K562 (cell line): ENCODE data around the gene TBL1X. TPM values are rescaled to one million over a fixed set of nuclear protein-coding genes. Genes with fewer than 3 reads are reported as not detected.

ENCODE experiments used
- ATAC-seq: fragments of 200-7000 bp; cut with Tn5 transposase; 3 replicates; pipeline ENCODE4 v1.9.1; 2020; ENCODE audit warnings: moderate library complexity
- BruUV-seq: library from RNA; stranded (reverse); fragments of 400-500 nt; replicated peaks from 2 replicates; lab custom pipeline; 2021; lab: Mats Ljungman, UMichigan
- CTCF ChIA-PET: fragments of 300-600 bp; formaldehyde crosslinking; extraction: SDS; loops from one replicate; lab custom pipeline; 2021; ENCODE audit warnings: low intra/inter-chr PET ratio; lab: Yijun Ruan, JAX
- POLR2A ChIA-PET: fragments of 300-600, 350-650 bp; sonication (Branson Sonifier 250); formaldehyde crosslinking; extraction: SDS; loops from one replicate; lab custom pipeline; 2021; ENCODE audit warnings: antibody characterized with exemption, inconsistent platforms; lab: Yijun Ruan, JAX
- DNase-seq, 4 experiments: peaks; one replicate each; pipeline versions ENCODE4 v3.0.0 to v3.0.0-alpha.2; 2011 to 2018; ENCODE audit warnings: low spot score in 3 of 4, mixed read lengths in 3 of 4; ENCODE audit errors: extremely low read depth in 1 of 4
- FAIRE-seq: peaks from 2 replicates; lab custom pipeline; 2011; peaks lifted over from hg19 to GRCh38; lab: Jason Lieb, UNC
- H2AFZ ChIP-seq: 2 replicates; pipeline ENCODE4 v1.6.0; 2011; ENCODE audit warnings: low read depth, low read length, control low read depth, inconsistent platforms
- H3K27ac ChIP-seq: fragments of 200-600 bp; 3 replicates; pipeline ENCODE4 v1.8.0; 2011; ENCODE audit warnings: low read depth, mild to moderate bottlenecking, control low read depth, inconsistent platforms, low read length, moderate library complexity, mixed read lengths; ENCODE audit errors: extremely low read depth
- H3K27me3 ChIP-seq, 2 experiments: fragments of 300-600 bp in 1 of 2; 2 replicates in 1 of 2; 3 replicates in 1 of 2; pipeline versions ENCODE4 v1.6.0 to v1.8.0; 2011; ENCODE audit warnings: inconsistent platforms in 2 of 2, low read length in 2 of 2, mild to moderate bottlenecking in 1 of 2, mixed read lengths in 1 of 2, moderate library complexity in 1 of 2; ENCODE audit not compliant: control insufficient read depth in 2 of 2, insufficient read depth in 2 of 2
- H3K36me3 ChIP-seq: fragments of 300-600 bp; 3 replicates; pipeline ENCODE4 v1.8.0; 2011; ENCODE audit warnings: mild to moderate bottlenecking, low read length, inconsistent platforms; ENCODE audit not compliant: control insufficient read depth, insufficient read depth
- H3K4me1 ChIP-seq, 2 experiments: fragments of 200-600 bp in 1 of 2; replicated peaks in 1 of 2; 2 replicates in 1 of 2; 3 replicates in 1 of 2; pipeline versions ENCODE4 v1.5.1 to v1.8.0; 2011; ENCODE audit warnings: inconsistent platforms in 2 of 2, low read length in 2 of 2, mild to moderate bottlenecking in 1 of 2, mixed read lengths in 1 of 2, moderate library complexity in 1 of 2; ENCODE audit not compliant: control insufficient read depth in 2 of 2, insufficient read depth in 2 of 2
- H3K4me2 ChIP-seq: 2 replicates; pipeline ENCODE4 v1.6.1; 2011; ENCODE audit warnings: low read length, control low read depth, inconsistent platforms, mixed read lengths; ENCODE audit not compliant: insufficient read depth
- H3K4me3 ChIP-seq: fragments of 200-600 bp; sonication (generic), shearing (Covaris generic); 2 replicates; pipeline ENCODE4 v1.5.1; 2016; ENCODE audit warnings: control low read depth, inconsistent platforms
- H3K79me2 ChIP-seq: fragments of 200-600 bp; 3 replicates; pipeline ENCODE4 v1.8.0; 2011; ENCODE audit warnings: low read length, inconsistent platforms; ENCODE audit not compliant: control insufficient read depth, insufficient read depth
- H3K9ac ChIP-seq, 2 experiments: 2 replicates each; pipeline versions ENCODE4 v1.6.0 to v1.6.1; 2011; ENCODE audit warnings: low read depth in 2 of 2, low read length in 2 of 2, control low read depth in 1 of 2, inconsistent platforms in 1 of 2, mild to moderate bottlenecking in 1 of 2, mixed read lengths in 1 of 2; ENCODE audit not compliant: insufficient read depth in 1 of 2
- H3K9me1 ChIP-seq: one replicate; pipeline ENCODE4 v1.6.0; 2011; ENCODE audit warnings: inconsistent platforms, mild to moderate bottlenecking, low read length, moderate library complexity; ENCODE audit not compliant: control insufficient read depth, insufficient read depth
- H3K9me3 ChIP-seq: replicated peaks from 2 replicates; pipeline ENCODE4 v1.5.1; 2011; ENCODE audit warnings: low read depth, low read length, inconsistent platforms; ENCODE audit not compliant: control insufficient read depth, insufficient read depth
- H4K20me1 ChIP-seq: replicated peaks from 2 replicates; pipeline ENCODE4 v1.6.1; 2011; ENCODE audit warnings: low read length, inconsistent platforms, mixed read lengths; ENCODE audit not compliant: control insufficient read depth, insufficient read depth
- PHB2 ChIP-seq: fragments of 450-650 bp; IDR thresholded peaks from 2 replicates; pipeline ENCODE4 v1.6.1; 2017; ENCODE audit warnings: low read depth
- RB1 ChIP-seq: fragments of 450-650 bp; IDR thresholded peaks from 2 replicates; pipeline ENCODE4 v1.6.1; 2017; ENCODE audit warnings: low read depth, mild to moderate bottlenecking
- TAL1 ChIP-seq: fragments of 450-650 bp; IDR thresholded peaks from 2 replicates; pipeline ENCODE4 v1.6.1; 2016; ENCODE audit warnings: mild to moderate bottlenecking
- TBL1XR1 ChIP-seq, 2 experiments: IDR thresholded peaks; 2 replicates each; pipeline ENCODE4 v1.6.1; 2012; ENCODE audit warnings: improper control_type of control experiment in 2 of 2, low read length in 2 of 2, mild to moderate bottlenecking in 1 of 2
- ZNF212 ChIP-seq: fragments of 450-650 bp; formaldehyde crosslinking; IDR thresholded peaks from 2 replicates; pipeline ENCODE4 v1.4.0; 2020; ENCODE audit warnings: mild to moderate bottlenecking
- WGBS: fragments of 100-300 bp; shearing (Covaris generic); methylation state at CpG from one replicate; pipeline ENCODE4 v1.1.6; 2016; ENCODE audit warnings: low coverage, mixed read lengths; ENCODE audit not compliant: insufficient coverage; ENCODE audit errors: missing lambda C conversion rate; 5-methylcytosine and 5-hydroxymethylcytosine counted together
- in situ Hi-C: fragments of 300-500 bp; cut with MboI; formaldehyde crosslinking; loops from 4 replicates; pipeline ENCODE4 v1.15.0; 2018; ENCODE audit warnings: inconsistent platforms, mixed read lengths
- intact Hi-C: fragments of 100-400 bp; cut with micrococcal nuclease; formaldehyde crosslinking; loops from 2 replicates; pipeline ENCODE4 v1.14.2; 2022
- polyA plus RNA-seq, 8 experiments: library from polyadenylated mRNA; depleted of rRNA in 4 of 8; stranded (reverse) in 5 of 8; unstranded in 3 of 8; fragments of >200 nt; fragmentation: Nextera tagmentation in 2 of 8; fragmentation: Illumina TruSeq in 1 of 8; extraction: Ambion mirVana in 2 of 8; extraction: Trizol in 1 of 8; gene quantifications; 2 replicates each; pipeline versions ENCODE4 v1.2.1 to v1.2.3, GENCODE V29; 2011 to 2014; ENCODE audit warnings: inconsistent platforms in 1 of 8, missing spikeins in 1 of 8
- total RNA-seq, 7 experiments: library from RNA; depleted of rRNA in 6 of 7; stranded (reverse); fragments of >200 nt in 6 of 7; fragmentation: Illumina TruSeq in 2 of 7; extraction: Trizol in 2 of 7; gene quantifications; 2 replicates each; pipeline versions ENCODE4 v1.2.1 to v1.2.3, GENCODE V29; 2011 to 2021; ENCODE audit warnings: low replicate concordance in 1 of 7
- TF ChIP-seq, protein P1 (sequence below): fragments of 450-650 bp; formaldehyde crosslinking; IDR thresholded peaks from 2 replicates; pipeline ENCODE4 v1.4.0; 2022; ENCODE audit warnings: missing genetic modification characterization
- TF ChIP-seq, protein P2 (sequence below): fragments of 250-450 bp; sonication (Bioruptor Pico); IDR thresholded peaks from 2 replicates; pipeline ENCODE4 v1.5.0; 2022; ENCODE audit warnings: mild to moderate bottlenecking
- TF ChIP-seq, protein P3 (sequence below): fragments of 450-650 bp; IDR thresholded peaks from 2 replicates; pipeline ENCODE4 v1.6.1; 2014; ENCODE audit warnings: low read depth, mild to moderate bottlenecking, moderate library complexity, borderline replicate concordance
- TF ChIP-seq, protein P4 (sequence below): fragments of 450-650 bp; IDR thresholded peaks from 2 replicates; pipeline ENCODE4 v1.6.1; 2016; ENCODE audit warnings: low read depth

TBL1X gene
- total and polyA plus RNA-seq, 9 of the 15 experiments (the other 6 are each of a cell fraction or from before 2014, with no cell fraction given): 6.0 to 49.6 (median 19.7) TPM

DNA sequence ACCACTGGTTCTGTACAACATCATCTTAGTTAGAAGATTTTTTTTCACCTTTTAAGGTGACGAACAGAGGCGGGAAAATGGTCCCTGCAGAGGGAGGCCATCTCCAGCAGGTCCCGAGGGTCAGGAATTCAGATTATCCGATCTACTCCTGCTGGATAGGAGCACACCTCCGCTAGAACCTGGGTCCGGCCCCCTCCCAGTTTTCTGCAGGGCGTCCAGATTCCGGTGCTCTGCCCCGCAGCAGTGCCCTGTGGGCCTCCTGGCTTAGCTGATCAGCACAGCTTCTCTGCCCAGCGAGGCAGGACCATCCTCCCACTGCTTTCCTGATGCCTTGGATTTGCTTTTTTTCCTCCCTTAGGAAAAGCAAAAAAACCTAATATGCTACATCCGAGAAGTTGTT is 2.3 kb downstream of the TBL1X start:
- no TSS peak for BruUV-seq
- DNase-seq (no peak), ATAC-seq (no peak), FAIRE-seq (no peak)
- Histone ChIP-seq H3K27me3 (no peaks in the 10 kb centered on the region), H2AFZ (no peak overlapping the region), H3K4me2 (peak overlapping the region; percentile 71), H3K9me3 (no peaks in the 10 kb centered on the region), H4K20me1 (peaks cover 13% of the 10 kb centered on the region; the same call in 1 of the 2 replicates), H3K79me2 (peaks cover 66% of the 10 kb centered on the region), H3K4me3 (peak overlapping the region; percentile 68; the same call in 1 of the 2 replicates), H3K9ac (peak overlapping the region; percentile 70 to 87; a peak in 2 of 4 replicates), H3K27ac (no peak overlapping the region), H3K36me3 (peaks cover 26% of the 10 kb centered on the region; the same call in 2 of the 3 replicates), H3K4me1 (peaks cover 37 to 40% of the 10 kb centered on the region in 2 experiments), H3K9me1 (no peaks in the 10 kb centered on the region)
- POLR2A ChIA-PET: no interaction called here
- CTCF ChIA-PET: no interaction called here
- in situ Hi-C loops (no loop called here), intact Hi-C loops (loop anchor here (10.0 kb wide), 1 partner anchor 178 kb away; no protein-coding TSS in a partner anchor)
- WGBS: 25% methylated on average over 9 of the region's 11 CpGs
- TF ChIP-seq TAL1 (no peak), ZNF212 (CRISPR knock-in tag) (no peak), TBL1XR1 (IDR thresholded peaks at IDR 0.05; ENCODE audit: low read length in 2 of 2) (no peak), PHB2 (no peak), RB1 (no peak)
- TF ChIP-seq, protein P1, sequence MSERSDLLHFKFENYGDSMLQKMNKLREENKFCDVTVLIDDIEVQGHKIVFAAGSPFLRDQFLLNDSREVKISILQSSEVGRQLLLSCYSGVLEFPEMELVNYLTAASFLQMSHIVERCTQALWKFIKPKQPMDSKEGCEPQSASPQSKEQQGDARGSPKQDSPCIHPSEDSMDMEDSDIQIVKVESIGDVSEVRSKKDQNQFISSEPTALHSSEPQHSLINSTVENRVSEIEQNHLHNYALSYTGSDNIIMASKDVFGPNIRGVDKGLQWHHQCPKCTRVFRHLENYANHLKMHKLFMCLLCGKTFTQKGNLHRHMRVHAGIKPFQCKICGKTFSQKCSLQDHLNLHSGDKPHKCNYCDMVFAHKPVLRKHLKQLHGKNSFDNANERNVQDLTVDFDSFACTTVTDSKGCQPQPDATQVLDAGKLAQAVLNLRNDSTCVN (CRISPR knock-in tag): no peak
- TF ChIP-seq, protein P2, sequence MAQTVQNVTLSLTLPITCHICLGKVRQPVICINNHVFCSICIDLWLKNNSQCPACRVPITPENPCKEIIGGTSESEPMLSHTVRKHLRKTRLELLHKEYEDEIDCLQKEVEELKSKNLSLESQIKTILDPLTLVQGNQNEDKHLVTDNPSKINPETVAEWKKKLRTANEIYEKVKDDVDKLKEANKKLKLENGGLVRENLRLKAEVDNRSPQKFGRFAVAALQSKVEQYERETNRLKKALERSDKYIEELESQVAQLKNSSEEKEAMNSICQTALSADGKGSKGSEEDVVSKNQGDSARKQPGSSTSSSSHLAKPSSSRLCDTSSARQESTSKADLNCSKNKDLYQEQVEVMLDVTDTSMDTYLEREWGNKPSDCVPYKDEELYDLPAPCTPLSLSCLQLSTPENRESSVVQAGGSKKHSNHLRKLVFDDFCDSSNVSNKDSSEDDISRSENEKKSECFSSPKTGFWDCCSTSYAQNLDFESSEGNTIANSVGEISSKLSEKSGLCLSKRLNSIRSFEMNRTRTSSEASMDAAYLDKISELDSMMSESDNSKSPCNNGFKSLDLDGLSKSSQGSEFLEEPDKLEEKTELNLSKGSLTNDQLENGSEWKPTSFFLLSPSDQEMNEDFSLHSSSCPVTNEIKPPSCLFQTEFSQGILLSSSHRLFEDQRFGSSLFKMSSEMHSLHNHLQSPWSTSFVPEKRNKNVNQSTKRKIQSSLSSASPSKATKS: no peak
- TF ChIP-seq, protein P3, sequence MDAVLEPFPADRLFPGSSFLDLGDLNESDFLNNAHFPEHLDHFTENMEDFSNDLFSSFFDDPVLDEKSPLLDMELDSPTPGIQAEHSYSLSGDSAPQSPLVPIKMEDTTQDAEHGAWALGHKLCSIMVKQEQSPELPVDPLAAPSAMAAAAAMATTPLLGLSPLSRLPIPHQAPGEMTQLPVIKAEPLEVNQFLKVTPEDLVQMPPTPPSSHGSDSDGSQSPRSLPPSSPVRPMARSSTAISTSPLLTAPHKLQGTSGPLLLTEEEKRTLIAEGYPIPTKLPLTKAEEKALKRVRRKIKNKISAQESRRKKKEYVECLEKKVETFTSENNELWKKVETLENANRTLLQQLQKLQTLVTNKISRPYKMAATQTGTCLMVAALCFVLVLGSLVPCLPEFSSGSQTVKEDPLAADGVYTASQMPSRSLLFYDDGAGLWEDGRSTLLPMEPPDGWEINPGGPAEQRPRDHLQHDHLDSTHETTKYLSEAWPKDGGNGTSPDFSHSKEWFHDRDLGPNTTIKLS: no peak
- TF ChIP-seq, protein P4, sequence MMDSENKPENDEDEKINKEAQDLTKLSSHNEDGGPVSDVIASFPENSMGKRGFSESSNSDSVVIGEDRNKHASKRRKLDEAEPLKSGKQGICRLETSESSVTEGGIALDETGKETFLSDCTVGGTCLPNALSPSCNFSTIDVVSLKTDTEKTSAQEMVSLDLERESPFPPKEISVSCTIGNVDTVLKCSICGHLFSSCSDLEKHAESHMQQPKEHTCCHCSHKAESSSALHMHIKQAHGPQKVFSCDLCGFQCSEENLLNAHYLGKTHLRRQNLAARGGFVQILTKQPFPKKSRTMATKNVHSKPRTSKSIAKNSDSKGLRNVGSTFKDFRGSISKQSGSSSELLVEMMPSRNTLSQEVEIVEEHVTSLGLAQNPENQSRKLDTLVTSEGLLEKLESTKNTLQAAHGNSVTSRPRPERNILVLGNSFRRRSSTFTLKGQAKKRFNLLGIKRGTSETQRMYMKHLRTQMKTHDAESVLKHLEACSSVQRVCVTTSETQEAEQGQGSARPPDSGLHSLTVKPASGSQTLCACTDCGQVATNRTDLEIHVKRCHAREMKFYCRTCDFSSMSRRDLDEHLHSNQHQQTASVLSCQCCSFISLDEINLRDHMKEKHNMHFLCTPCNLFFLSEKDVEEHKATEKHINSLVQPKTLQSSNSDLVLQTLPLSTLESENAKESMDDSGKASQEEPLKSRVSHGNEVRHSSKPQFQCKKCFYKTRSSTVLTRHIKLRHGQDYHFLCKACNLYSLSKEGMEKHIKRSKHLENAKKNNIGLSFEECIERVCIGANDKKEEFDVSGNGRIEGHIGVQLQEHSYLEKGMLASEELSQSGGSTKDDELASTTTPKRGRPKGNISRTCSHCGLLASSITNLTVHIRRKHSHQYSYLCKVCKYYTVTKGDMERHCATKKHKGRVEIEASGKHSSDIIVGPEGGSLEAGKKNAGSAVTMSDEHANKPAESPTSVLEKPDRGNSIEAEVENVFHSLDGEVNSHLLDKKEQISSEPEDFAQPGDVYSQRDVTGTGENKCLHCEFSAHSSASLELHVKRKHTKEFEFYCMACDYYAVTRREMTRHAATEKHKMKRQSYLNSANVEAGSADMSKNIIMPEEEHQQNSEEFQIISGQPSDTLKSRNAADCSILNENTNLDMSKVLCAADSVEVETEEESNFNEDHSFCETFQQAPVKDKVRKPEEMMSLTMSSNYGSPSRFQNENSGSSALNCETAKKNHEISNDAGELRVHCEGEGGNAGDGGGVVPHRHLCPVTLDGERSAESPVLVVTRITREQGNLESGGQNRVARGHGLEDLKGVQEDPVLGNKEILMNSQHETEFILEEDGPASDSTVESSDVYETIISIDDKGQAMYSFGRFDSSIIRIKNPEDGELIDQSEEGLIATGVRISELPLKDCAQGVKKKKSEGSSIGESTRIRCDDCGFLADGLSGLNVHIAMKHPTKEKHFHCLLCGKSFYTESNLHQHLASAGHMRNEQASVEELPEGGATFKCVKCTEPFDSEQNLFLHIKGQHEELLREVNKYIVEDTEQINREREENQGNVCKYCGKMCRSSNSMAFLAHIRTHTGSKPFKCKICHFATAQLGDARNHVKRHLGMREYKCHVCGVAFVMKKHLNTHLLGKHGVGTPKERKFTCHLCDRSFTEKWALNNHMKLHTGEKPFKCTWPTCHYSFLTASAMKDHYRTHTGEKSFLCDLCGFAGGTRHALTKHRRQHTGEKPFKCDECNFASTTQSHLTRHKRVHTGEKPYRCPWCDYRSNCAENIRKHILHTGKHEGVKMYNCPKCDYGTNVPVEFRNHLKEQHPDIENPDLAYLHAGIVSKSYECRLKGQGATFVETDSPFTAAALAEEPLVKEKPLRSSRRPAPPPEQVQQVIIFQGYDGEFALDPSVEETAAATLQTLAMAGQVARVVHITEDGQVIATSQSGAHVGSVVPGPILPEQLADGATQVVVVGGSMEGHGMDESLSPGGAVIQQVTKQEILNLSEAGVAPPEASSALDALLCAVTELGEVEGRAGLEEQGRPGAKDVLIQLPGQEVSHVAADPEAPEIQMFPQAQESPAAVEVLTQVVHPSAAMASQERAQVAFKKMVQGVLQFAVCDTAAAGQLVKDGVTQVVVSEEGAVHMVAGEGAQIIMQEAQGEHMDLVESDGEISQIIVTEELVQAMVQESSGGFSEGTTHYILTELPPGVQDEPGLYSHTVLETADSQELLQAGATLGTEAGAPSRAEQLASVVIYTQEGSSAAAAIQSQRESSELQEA: no peak
